Tongue (tissue), 2 donors: ENCODE results near the gene MT1A. TPM values are rescaled to one million over a fixed set of nuclear protein-coding genes. Genes with fewer than 3 reads are reported as not detected.
A peak's percentile ranks its signal among the peaks of the same experiment; 100 is the strongest.
"Not testable (repeated sequence)": the region's sequence is repeated elsewhere in the genome, so short reads cannot be mapped to it uniquely, and the experiment has no call there.

ENCODE experiments used
- DNase-seq: peaks from one replicate; pipeline ENCODE4 v3.0.0-alpha.2; 2015
- total RNA-seq: library from RNA; depleted of rRNA; stranded (reverse); fragments of >200 nt; gene quantifications from one replicate; pipeline ENCODE4 v1.2.3, GENCODE V29; 2014

MT1A gene
- total RNA-seq, 1 donor from 2014 or later, result not detected

- no peak for DNase-seq
These were observed 27.8 kb upstream of the MT1A start for GRCh38 chr16:56610609-56611111.

GRCh38 chr16:56611281-56611833, 27.1 kb upstream of the MT1A start:
- no peak for DNase-seq

- no peak for DNase-seq
These were observed 24.8 kb upstream of the MT1A start for GRCh38 chr16:56613706-56614105.

GRCh38 chr16:56614549-56614991, 23.9 kb upstream of the MT1A start:
- DNase-seq, result no peak

GRCh38 chr16:56615353-56615752, 23.1 kb upstream of the MT1A start:
- no peak for DNase-seq

- DNase-seq, result no peak
These were observed 21.8 kb upstream of the MT1A start for GRCh38 chr16:56616608-56617211.

GRCh38 chr16:56617212-56618085, 21.0 kb upstream of the MT1A start:
- DNase-seq, result peak; percentile 93

- DNase-seq, result no peak
These were observed 20.3 kb upstream of the MT1A start for GRCh38 chr16:56618138-56618537.

GRCh38 chr16:56620339-56620897, 18.0 kb upstream of the MT1A start:
- DNase-seq, result no peak

- DNase-seq, result not testable (repeated sequence)
These were observed 16.6 kb upstream of the MT1A start for GRCh38 chr16:56621665-56622445.

GRCh38 chr16:56623184-56623583, 15.3 kb upstream of the MT1A start:
- DNase-seq, result not testable (repeated sequence)

- no peak for DNase-seq
These were observed 14.8 kb upstream of the MT1A start for GRCh38 chr16:56623637-56624036.

GRCh38 chr16:56625140-56625942, 13.1 kb upstream of the MT1A start, which contains the start of gene MT1E:
Gene MT1E, plus strand, starts transcription at chr16:56625781. Its CDS starts 71 bp downstream, at chr16:56625852.
- DNase-seq, result peak; percentile 78

- DNase-seq, result no peak
These were observed 12.4 kb upstream of the MT1A start for GRCh38 chr16:56625943-56626654.

GRCh38 chr16:56626685-56627084, 11.8 kb upstream of the MT1A start:
- no peak for DNase-seq

GRCh38 chr16:56628486-56629350, 9.7 kb upstream of the MT1A start:
- no peak for DNase-seq

GRCh38 chr16:56629531-56629930, 8.9 kb upstream of the MT1A start:
- DNase-seq, result no peak

GRCh38 chr16:56630134-56630533, 8.3 kb upstream of the MT1A start:
- no peak for DNase-seq

- no peak for DNase-seq
These were observed 7.3 kb upstream of the MT1A start for GRCh38 chr16:56631197-56631596.
